IMR-90 (cell line): ENCODE measurements around the gene NRP1. TPM values are rescaled to one million over a fixed set of nuclear protein-coding genes. Genes with fewer than 3 reads are reported as not detected.

Experiments used
- ATAC-seq: fragments of 200-7000 bp; cut with Tn5 transposase; 2 replicates; pipeline ENCODE4 v1.9.1; 2020; ENCODE audit warnings: low read depth, mild to moderate bottlenecking, moderate library complexity
- BruUV-seq: library from RNA; stranded (reverse); fragments of 400-500 nt; replicated peaks from 2 replicates; lab custom pipeline; 2021; lab: Mats Ljungman, UMichigan
- CTCF ChIA-PET: fragments of 300-600 bp; formaldehyde crosslinking; extraction: SDS; loops from one replicate; lab custom pipeline; 2021; ENCODE audit warnings: antibody characterized with exemption; lab: Yijun Ruan, JAX
- POLR2A ChIA-PET: fragments of 300-600 bp; sonication (Branson Sonifier 250); formaldehyde crosslinking; loops from one replicate; lab custom pipeline; 2022; ENCODE audit warnings: antibody characterized with exemption; ENCODE audit not compliant: unreplicated experiment; lab: Charles Lee
- DNase-seq: peaks from one replicate; pipeline ENCODE4 v3.0.0; 2013
- H2AFZ ChIP-seq: replicated peaks from 2 replicates; pipeline ENCODE3; 2013; ENCODE audit warnings: low read length, mild to moderate bottlenecking; ENCODE audit not compliant: poor library complexity
- H2AK5ac ChIP-seq: 2 replicates; pipeline ENCODE4 v1.6.1; 2013; ENCODE audit warnings: low read depth, low read length, inconsistent platforms
- H2AK9ac ChIP-seq: replicated peaks from 2 replicates; pipeline ENCODE3; 2013; ENCODE audit warnings: mild to moderate bottlenecking, low read depth, low read length, moderate library complexity; ENCODE audit not compliant: poor library complexity
- H2BK120ac ChIP-seq: 2 replicates; pipeline ENCODE4 v1.6.1; 2013; ENCODE audit warnings: low read depth, low read length, inconsistent platforms
- H2BK15ac ChIP-seq: 3 replicates; pipeline ENCODE4 v1.6.1; 2013; ENCODE audit warnings: low read depth, low read length, inconsistent platforms
- H2BK20ac ChIP-seq: 2 replicates; pipeline ENCODE4 v1.6.1; 2013; ENCODE audit warnings: low read depth, mild to moderate bottlenecking, inconsistent platforms, low read length, moderate library complexity
- H2BK5ac ChIP-seq: 2 replicates; pipeline ENCODE4 v1.6.1; 2013; ENCODE audit warnings: mild to moderate bottlenecking, low read depth, low read length, inconsistent platforms; ENCODE audit not compliant: poor library complexity, severe bottlenecking
- H3K14ac ChIP-seq: replicated peaks from 2 replicates; pipeline ENCODE4 v1.6.1; 2013; ENCODE audit warnings: low read depth, low read length, inconsistent platforms
- H3K18ac ChIP-seq: 2 replicates; pipeline ENCODE4 v1.6.1; 2013; ENCODE audit warnings: low read depth, low read length, control low read depth
- H3K23ac ChIP-seq: 2 replicates; pipeline ENCODE4 v1.6.1; 2013; ENCODE audit warnings: low read depth, low read length, inconsistent platforms
- H3K27ac ChIP-seq: 2 replicates; pipeline ENCODE4 v1.5.1; 2013; ENCODE audit warnings: mild to moderate bottlenecking, control low read depth, low read length; ENCODE audit not compliant: insufficient read depth
- H3K27me3 ChIP-seq: 2 replicates; pipeline ENCODE4 v1.6.1; 2013; ENCODE audit warnings: low read length; ENCODE audit not compliant: control insufficient read depth, insufficient read depth
- H3K36me3 ChIP-seq: 2 replicates; pipeline ENCODE4 v1.6.1; 2013; ENCODE audit warnings: low read length, mixed read lengths; ENCODE audit not compliant: control insufficient read depth, insufficient read depth
- H3K4ac ChIP-seq: 2 replicates; pipeline ENCODE4 v1.6.1; 2013; ENCODE audit warnings: low read depth, low read length, inconsistent platforms
- H3K4me1 ChIP-seq: 2 replicates; pipeline ENCODE4 v1.6.1; 2013; ENCODE audit warnings: low read length, mixed read lengths; ENCODE audit not compliant: control insufficient read depth, insufficient read depth
- H3K4me2 ChIP-seq: 2 replicates; pipeline ENCODE4 v1.6.1; 2013; ENCODE audit warnings: low read depth, mild to moderate bottlenecking, control low read depth, low read length, moderate library complexity
- H3K4me3 ChIP-seq: 2 replicates; pipeline ENCODE4 v1.5.1; 2013; ENCODE audit warnings: low read depth, mild to moderate bottlenecking, control low read depth, low read length, moderate library complexity; ENCODE audit not compliant: insufficient read depth
- H3K56ac ChIP-seq: 2 replicates; pipeline ENCODE4 v1.6.1; 2013; ENCODE audit warnings: low read length, inconsistent platforms; ENCODE audit not compliant: insufficient read depth; ENCODE audit errors: extremely low read depth
- H3K79me1 ChIP-seq, 2 experiments: 2 replicates each; pipeline ENCODE4 v1.6.1; 2013; ENCODE audit warnings: low read length in 2 of 2, inconsistent platforms in 1 of 2, low read depth in 1 of 2
- H3K9ac ChIP-seq: 2 replicates; pipeline ENCODE4 v1.6.1; 2013; ENCODE audit warnings: low read depth, low read length, control low read depth
- H3K9me1 ChIP-seq: 2 replicates; pipeline ENCODE4 v1.6.1; 2013; ENCODE audit warnings: low read length, inconsistent platforms; ENCODE audit not compliant: insufficient read depth
- H3K9me3 ChIP-seq: 2 replicates; pipeline ENCODE4 v1.6.1; 2013; ENCODE audit warnings: low read length; ENCODE audit not compliant: control insufficient read depth, insufficient read depth
- H4K20me1 ChIP-seq: 2 replicates; pipeline ENCODE4 v1.6.1; 2013; ENCODE audit warnings: low read length, inconsistent platforms; ENCODE audit not compliant: insufficient read depth
- H4K5ac ChIP-seq: 2 replicates; pipeline ENCODE4 v1.6.1; 2013; ENCODE audit warnings: mild to moderate bottlenecking, low read depth, low read length, control low read depth
- H4K8ac ChIP-seq, 2 experiments: 2 replicates each; pipeline ENCODE4 v1.6.1; 2013; ENCODE audit warnings: low read depth in 2 of 2, low read length in 2 of 2, control low read depth in 1 of 2, inconsistent platforms in 1 of 2
- H4K91ac ChIP-seq: 2 replicates; pipeline ENCODE4 v1.6.1; 2013; ENCODE audit warnings: low read depth, low read length, inconsistent platforms; ENCODE audit not compliant: insufficient read depth
- BHLHE40 ChIP-seq: fragments of 150-350 bp; IDR thresholded peaks from 2 replicates; pipeline ENCODE4 v1.6.1; 2016; ENCODE audit warnings: mild to moderate bottlenecking, low read depth, low read length
- CEBPB ChIP-seq: IDR thresholded peaks from 2 replicates; pipeline ENCODE4 v1.6.1; 2012; ENCODE audit warnings: low read depth, low read length, improper control_type of control experiment
- CHD1 ChIP-seq: IDR thresholded peaks from 2 replicates; pipeline ENCODE4 v1.6.1; 2012; ENCODE audit warnings: low read depth, low read length, improper control_type of control experiment
- FOS ChIP-seq: fragments of 150-350 bp; IDR thresholded peaks from 2 replicates; pipeline ENCODE4 v1.6.1; 2016; ENCODE audit warnings: low read depth, low read length
- MAFK ChIP-seq: IDR thresholded peaks from 2 replicates; pipeline ENCODE4 v1.6.1; 2012; ENCODE audit warnings: low read depth, low read length, improper control_type of control experiment
- MAZ ChIP-seq: IDR thresholded peaks from 2 replicates; pipeline ENCODE4 v1.6.1; 2012; ENCODE audit warnings: low read depth, mild to moderate bottlenecking, low read length, improper control_type of control experiment, moderate library complexity, borderline replicate concordance
- MXI1 ChIP-seq: IDR thresholded peaks from 2 replicates; pipeline ENCODE4 v1.6.1; 2012; ENCODE audit warnings: low read depth, mild to moderate bottlenecking, low read length, moderate library complexity, borderline replicate concordance
- NFE2L2 ChIP-seq: fragments of 150-350 bp; IDR thresholded peaks from 2 replicates; pipeline ENCODE4 v1.6.1; 2016; ENCODE audit warnings: low read depth, mild to moderate bottlenecking, low read length
- POLR2A ChIP-seq: IDR thresholded peaks from 2 replicates; pipeline ENCODE4 v1.6.1; 2012; ENCODE audit warnings: mild to moderate bottlenecking, low read depth, low read length
- RAD21 ChIP-seq: IDR thresholded peaks from 2 replicates; pipeline ENCODE4 v1.6.1; 2012; ENCODE audit warnings: low read length, improper control_type of control experiment
- RCOR1 ChIP-seq: IDR thresholded peaks from 2 replicates; pipeline ENCODE4 v1.6.1; 2012; ENCODE audit warnings: mild to moderate bottlenecking, low read length, improper control_type of control experiment; ENCODE audit not compliant: insufficient replicate concordance
- RFX5 ChIP-seq: IDR thresholded peaks from 2 replicates; pipeline ENCODE4 v1.8.0; 2012; ENCODE audit warnings: low read depth, mild to moderate bottlenecking, low read length, moderate library complexity
- SMC3 ChIP-seq: fragments of 150-350 bp; IDR thresholded peaks from 2 replicates; pipeline ENCODE4 v1.6.1; 2016; ENCODE audit warnings: low read depth, mild to moderate bottlenecking, antibody characterized with exemption, low read length, moderate library complexity
- WGBS, 2 experiments: methylation state at CpG; one replicate each; pipeline versions ENCODE4 v1.1.5 to v1.1.7; 2013; ENCODE audit warnings: missing lambda C conversion rate in 2 of 2; ENCODE audit not compliant: insufficient read length in 1 of 2; ENCODE audit errors: extremely low coverage in 2 of 2; 5-methylcytosine and 5-hydroxymethylcytosine counted together
- dilution Hi-C: fragments of 300-500 bp; cut with HindIII; formaldehyde crosslinking; loops from one replicate; pipeline ENCODE4 v1.14.3; 2018; ENCODE audit warnings: low sequenced_read_pairs; ENCODE audit not compliant: unreplicated experiment
- in situ Hi-C: fragments of 300-500 bp; cut with MboI; formaldehyde crosslinking; loops from 3 replicates; pipeline ENCODE4 v1.14.3; 2019; ENCODE audit warnings: low sequenced_read_pairs, inconsistent platforms, mixed read lengths
- intact Hi-C: fragments of 100-400 bp; cut with micrococcal nuclease; formaldehyde crosslinking; loops from 2 replicates; pipeline ENCODE4 v1.10.0; 2022
- polyA plus RNA-seq, 3 experiments: library from polyadenylated mRNA; depleted of rRNA; stranded (reverse); fragments of >200 nt; gene quantifications; 2 replicates each; pipeline ENCODE4 v1.2.3, GENCODE V29; 2012; ENCODE audit warnings: low replicate concordance in 1 of 3
- total RNA-seq: library from RNA; depleted of rRNA; stranded (reverse); fragments of >200 nt; gene quantifications from 2 replicates; pipeline ENCODE4 v1.2.3, GENCODE V29; 2012
- TF ChIP-seq, protein P1 (sequence below): fragments of 150-350 bp; IDR thresholded peaks from 2 replicates; pipeline ENCODE4 v1.6.1; 2016; ENCODE audit warnings: low read depth, mild to moderate bottlenecking, low read length, moderate library complexity, borderline replicate concordance
- TF ChIP-seq, protein P2 (sequence below): fragments of 150-350 bp; IDR thresholded peaks from 2 replicates; pipeline ENCODE4 v1.6.1; 2017; ENCODE audit warnings: mild to moderate bottlenecking, antibody characterized with exemption, low read length, low read depth
- TF ChIP-seq, protein P3 (sequence below): conservative IDR thresholded peaks from 2 replicates; pipeline ENCODE4 v1.5.1; 2012; ENCODE audit warnings: mild to moderate bottlenecking, low read depth, low read length, improper control_type of control experiment

NRP1 gene
- total and polyA plus RNA-seq, 2 of the 4 experiments (the other 2 are of a cell fraction), result 108 to 227 TPM

DNA sequence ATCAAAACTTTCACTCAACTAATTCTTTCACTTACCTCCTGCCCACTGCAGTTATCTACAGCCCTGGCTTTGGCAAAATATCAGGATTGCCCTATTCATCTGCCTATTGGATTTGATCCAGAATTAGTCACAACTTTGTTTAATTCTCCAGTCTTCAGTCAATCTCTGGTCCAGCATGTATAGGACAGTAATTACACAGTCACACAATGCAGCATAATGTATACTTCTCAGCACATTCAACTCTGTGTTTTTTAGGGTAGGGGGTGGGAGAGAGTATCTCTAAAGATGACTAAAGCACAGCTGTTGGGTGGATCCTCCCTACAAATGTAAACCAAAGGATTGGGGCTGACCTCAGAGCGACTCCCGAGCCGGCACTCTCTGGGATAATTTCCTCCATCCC is 17.7 kb upstream of the NRP1 start:
- Histone ChIP-seq H3K9ac (no peak overlapping the region), H2BK5ac (no peak overlapping the region), H3K4me3 (no peak overlapping the region), H4K8ac (no peak overlapping the region), H3K4me2 (peak overlapping the region; percentile 35), H3K27ac (no peak overlapping the region), H3K14ac (no peak overlapping the region), H4K5ac (no peak overlapping the region), H2AK5ac (no peak overlapping the region), H3K4me1 (peaks cover 5% of the 10 kb centered on the region; the same call in 1 of the 2 replicates), H2AK9ac (no peak overlapping the region), H3K56ac (no peak overlapping the region), H4K91ac (no peak overlapping the region), H2BK15ac (no peak overlapping the region), H3K9me1 (no peaks in the 10 kb centered on the region; the same call in 1 of the 2 replicates), H3K27me3 (no peaks in the 10 kb centered on the region), H2AFZ (no peak overlapping the region), H4K20me1 (no peaks in the 10 kb centered on the region), H3K4ac (no peak overlapping the region), H2BK120ac (no peak overlapping the region), H3K36me3 (no peaks in the 10 kb centered on the region), H3K79me1 (no peaks in the 10 kb centered on the region), H3K9me3 (no peaks in the 10 kb centered on the region), H3K18ac (no peak overlapping the region), H2BK20ac (no peak overlapping the region), H3K23ac (no peak overlapping the region)
- no TSS peak for BruUV-seq
- intact Hi-C loops (no loop called here), in situ Hi-C loops (no loop called here), dilution Hi-C loops (no loop called here)
- no peak for TF ChIP-seq POLR2A
- TF ChIP-seq NFE2L2, result no peak
- no peak for TF ChIP-seq MAZ
- no peak for TF ChIP-seq MAFK
- no peak for TF ChIP-seq CEBPB
- TF ChIP-seq RFX5, result no peak
- no peak for TF ChIP-seq CHD1
- TF ChIP-seq RCOR1, result no peak
- TF ChIP-seq, protein P1, sequence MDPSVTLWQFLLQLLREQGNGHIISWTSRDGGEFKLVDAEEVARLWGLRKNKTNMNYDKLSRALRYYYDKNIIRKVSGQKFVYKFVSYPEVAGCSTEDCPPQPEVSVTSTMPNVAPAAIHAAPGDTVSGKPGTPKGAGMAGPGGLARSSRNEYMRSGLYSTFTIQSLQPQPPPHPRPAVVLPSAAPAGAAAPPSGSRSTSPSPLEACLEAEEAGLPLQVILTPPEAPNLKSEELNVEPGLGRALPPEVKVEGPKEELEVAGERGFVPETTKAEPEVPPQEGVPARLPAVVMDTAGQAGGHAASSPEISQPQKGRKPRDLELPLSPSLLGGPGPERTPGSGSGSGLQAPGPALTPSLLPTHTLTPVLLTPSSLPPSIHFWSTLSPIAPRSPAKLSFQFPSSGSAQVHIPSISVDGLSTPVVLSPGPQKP, result no peak
- no peak for TF ChIP-seq SMC3
- TF ChIP-seq MXI1, result no peak
- no peak for TF ChIP-seq BHLHE40
- TF ChIP-seq RAD21, result peak; percentile 1; the same call in 1 of the 2 replicates
- TF ChIP-seq, protein P2, sequence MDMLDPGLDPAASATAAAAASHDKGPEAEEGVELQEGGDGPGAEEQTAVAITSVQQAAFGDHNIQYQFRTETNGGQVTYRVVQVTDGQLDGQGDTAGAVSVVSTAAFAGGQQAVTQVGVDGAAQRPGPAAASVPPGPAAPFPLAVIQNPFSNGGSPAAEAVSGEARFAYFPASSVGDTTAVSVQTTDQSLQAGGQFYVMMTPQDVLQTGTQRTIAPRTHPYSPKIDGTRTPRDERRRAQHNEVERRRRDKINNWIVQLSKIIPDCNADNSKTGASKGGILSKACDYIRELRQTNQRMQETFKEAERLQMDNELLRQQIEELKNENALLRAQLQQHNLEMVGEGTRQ, result no peak
- TF ChIP-seq, protein P3, sequence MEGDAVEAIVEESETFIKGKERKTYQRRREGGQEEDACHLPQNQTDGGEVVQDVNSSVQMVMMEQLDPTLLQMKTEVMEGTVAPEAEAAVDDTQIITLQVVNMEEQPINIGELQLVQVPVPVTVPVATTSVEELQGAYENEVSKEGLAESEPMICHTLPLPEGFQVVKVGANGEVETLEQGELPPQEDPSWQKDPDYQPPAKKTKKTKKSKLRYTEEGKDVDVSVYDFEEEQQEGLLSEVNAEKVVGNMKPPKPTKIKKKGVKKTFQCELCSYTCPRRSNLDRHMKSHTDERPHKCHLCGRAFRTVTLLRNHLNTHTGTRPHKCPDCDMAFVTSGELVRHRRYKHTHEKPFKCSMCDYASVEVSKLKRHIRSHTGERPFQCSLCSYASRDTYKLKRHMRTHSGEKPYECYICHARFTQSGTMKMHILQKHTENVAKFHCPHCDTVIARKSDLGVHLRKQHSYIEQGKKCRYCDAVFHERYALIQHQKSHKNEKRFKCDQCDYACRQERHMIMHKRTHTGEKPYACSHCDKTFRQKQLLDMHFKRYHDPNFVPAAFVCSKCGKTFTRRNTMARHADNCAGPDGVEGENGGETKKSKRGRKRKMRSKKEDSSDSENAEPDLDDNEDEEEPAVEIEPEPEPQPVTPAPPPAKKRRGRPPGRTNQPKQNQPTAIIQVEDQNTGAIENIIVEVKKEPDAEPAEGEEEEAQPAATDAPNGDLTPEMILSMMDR, result no peak
- TF ChIP-seq FOS, result peak; percentile 53; the same call in 1 of the 2 replicates
- CTCF ChIA-PET, result no interaction called here
- WGBS, 2 experiments, result no CpG with 5 or more reads among the region's 3 CpGs
- peak; percentile 91 for DNase-seq
- POLR2A ChIA-PET, result no interaction called here
- ATAC-seq, result peak; percentile 90
